Cardiac muscle cell (in vitro differentiated cells and primary cell): Measurements from ENCODE around the gene GSE1. TPM values are rescaled to one million over a fixed set of nuclear protein-coding genes. Genes with fewer than 3 reads are reported as not detected.

Experiments used
- DNase-seq, 2 donors: peaks; one replicate each; pipeline versions ENCODE4 v3.0.0 to v3.0.0-alpha.2; 2010 to 2017; ENCODE audit warnings: low read depth in 1 of 2, low spot score in 1 of 2
- H3K27ac ChIP-seq: fragments of 200-600 bp; sonication (generic); 2 replicates; pipeline ENCODE4 v1.5.1; 2016
- H3K27me3 ChIP-seq: fragments of 200-600 bp; sonication (generic); 2 replicates; pipeline ENCODE4 v1.6.0; 2016; ENCODE audit warnings: control low read depth
- H3K36me3 ChIP-seq: fragments of 200-600 bp; sonication (generic); 2 replicates; pipeline ENCODE4 v1.5.1; 2016; ENCODE audit warnings: control low read depth
- H3K4me1 ChIP-seq: fragments of 200-600 bp; sonication (generic); 2 replicates; pipeline ENCODE4 v1.8.1; 2017; ENCODE audit warnings: low read depth, mild to moderate bottlenecking, mixed run types
- H3K4me3 ChIP-seq: fragments of 200-600 bp; sonication (generic); 2 replicates; pipeline ENCODE4 v1.5.1; 2016; ENCODE audit warnings: mild to moderate bottlenecking
- H3K9me3 ChIP-seq: fragments of 200-600 bp; sonication (generic); 2 replicates; pipeline ENCODE4 v1.5.1; 2017; ENCODE audit warnings: low read depth, mild to moderate bottlenecking, control low read depth
- polyA plus RNA-seq: library from polyadenylated mRNA; unstranded; fragments of >200 nt; fragmentation: Nextera tagmentation; extraction: Ambion mirVana; gene quantifications from 2 replicates; pipeline ENCODE4 v1.2.1, GENCODE V29; 2016
- total RNA-seq: library from RNA; depleted of rRNA; stranded (reverse); fragments of >200 nt; gene quantifications from 2 replicates; pipeline ENCODE4 v1.2.3, GENCODE V29; 2016
- TF ChIP-seq, protein P1 (sequence below): IDR thresholded peaks from 2 replicates; pipeline ENCODE4 v1.5.1; 2012; ENCODE audit warnings: low read depth, mild to moderate bottlenecking, low read length

Gene GSE1
- total and polyA plus RNA-seq, 2 experiments from 2014 or later: 48.8 to 174 TPM

DNA sequence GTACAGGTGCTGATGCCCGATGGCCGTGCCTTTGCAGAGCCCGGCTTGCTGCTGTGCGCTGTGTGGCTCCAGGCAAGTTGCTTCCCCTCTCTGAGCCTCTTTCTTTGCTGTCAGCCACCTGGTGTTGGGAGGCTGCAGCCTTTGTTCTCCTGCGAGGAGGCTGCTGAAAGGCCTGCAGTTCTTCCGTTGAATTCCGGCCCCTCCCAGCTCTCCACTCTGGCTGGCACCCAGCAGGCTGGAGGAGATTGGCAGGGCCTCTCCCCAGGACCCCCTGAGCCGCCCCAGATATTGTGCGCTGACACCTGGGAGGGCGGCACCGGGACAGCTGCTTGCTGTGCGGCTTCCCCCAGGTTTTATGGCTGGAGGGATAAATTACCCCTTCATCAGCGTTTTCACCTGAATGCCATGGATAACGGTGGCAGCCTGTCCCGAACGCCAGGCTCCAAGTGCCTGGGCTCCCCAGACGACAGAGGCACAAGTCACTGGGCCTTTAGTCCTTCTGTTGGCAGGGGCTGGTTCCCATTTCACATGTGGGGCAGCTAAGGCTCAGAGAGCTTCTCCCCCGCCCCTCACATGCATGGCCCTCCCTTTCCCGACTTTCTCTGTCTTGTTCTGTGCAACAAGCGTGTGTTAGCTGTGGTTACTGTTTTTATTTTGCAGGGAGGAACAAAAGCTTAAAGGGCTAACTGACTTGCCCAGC, 35.1 kb upstream of the GSE1 start:
- TF ChIP-seq, protein P1, sequence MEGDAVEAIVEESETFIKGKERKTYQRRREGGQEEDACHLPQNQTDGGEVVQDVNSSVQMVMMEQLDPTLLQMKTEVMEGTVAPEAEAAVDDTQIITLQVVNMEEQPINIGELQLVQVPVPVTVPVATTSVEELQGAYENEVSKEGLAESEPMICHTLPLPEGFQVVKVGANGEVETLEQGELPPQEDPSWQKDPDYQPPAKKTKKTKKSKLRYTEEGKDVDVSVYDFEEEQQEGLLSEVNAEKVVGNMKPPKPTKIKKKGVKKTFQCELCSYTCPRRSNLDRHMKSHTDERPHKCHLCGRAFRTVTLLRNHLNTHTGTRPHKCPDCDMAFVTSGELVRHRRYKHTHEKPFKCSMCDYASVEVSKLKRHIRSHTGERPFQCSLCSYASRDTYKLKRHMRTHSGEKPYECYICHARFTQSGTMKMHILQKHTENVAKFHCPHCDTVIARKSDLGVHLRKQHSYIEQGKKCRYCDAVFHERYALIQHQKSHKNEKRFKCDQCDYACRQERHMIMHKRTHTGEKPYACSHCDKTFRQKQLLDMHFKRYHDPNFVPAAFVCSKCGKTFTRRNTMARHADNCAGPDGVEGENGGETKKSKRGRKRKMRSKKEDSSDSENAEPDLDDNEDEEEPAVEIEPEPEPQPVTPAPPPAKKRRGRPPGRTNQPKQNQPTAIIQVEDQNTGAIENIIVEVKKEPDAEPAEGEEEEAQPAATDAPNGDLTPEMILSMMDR: no peak
- Histone ChIP-seq H3K27me3 (no peaks in the 10 kb centered on the region), H3K4me3 (no peak overlapping the region), H3K9me3 (no peaks in the 10 kb centered on the region), H3K27ac (no peak overlapping the region), H3K4me1 (peaks cover 65% of the 10 kb centered on the region), H3K36me3 (no peaks in the 10 kb centered on the region)
- DNase-seq: no peak

DNA sequence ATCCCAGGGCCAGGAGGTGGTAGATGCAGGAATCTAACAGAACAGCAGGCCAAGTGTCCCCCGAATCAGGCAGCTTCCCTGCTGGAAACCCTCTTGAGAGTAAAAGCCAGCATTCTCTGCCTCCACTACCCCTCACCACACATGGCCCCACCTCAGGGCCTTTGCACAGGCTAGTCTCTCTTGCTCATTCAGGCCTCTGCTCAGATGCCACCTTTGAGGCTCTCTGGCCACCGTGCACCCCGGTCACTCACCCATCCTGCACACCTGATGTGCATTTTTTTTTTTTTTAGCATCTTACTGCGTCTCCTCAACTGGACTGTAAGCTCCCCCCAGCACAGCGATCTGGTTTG, 34.5 kb upstream of the GSE1 start:
- Histone ChIP-seq H3K27ac (no peak overlapping the region), H3K4me3 (no peak overlapping the region), H3K27me3 (no peaks in the 10 kb centered on the region), H3K36me3 (no peaks in the 10 kb centered on the region), H3K9me3 (no peaks in the 10 kb centered on the region), H3K4me1 (peaks cover 65% of the 10 kb centered on the region)
- TF ChIP-seq, protein P1: no peak
- no peak for DNase-seq

DNA sequence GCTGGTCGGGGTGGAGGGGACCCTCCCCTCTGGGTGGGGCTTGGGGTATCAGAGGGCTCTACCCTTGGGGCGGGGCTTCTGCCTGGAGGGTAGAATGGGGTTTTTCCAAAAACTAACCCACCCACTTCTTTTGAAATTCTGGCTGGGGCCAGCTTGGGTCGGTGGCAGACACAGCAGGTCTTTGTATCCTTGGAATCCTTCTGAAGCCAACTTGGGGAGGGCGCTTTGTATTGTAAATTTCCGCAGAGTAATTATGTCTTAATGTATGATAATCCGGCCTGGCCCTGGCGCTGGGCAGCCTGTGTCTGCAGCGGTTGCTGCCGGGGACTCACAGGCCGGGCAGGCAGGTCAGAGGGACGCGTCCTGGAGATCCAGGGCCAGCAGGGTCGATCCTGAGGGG, 33.9 kb upstream of the GSE1 start:
- Histone ChIP-seq H3K27ac (no peak overlapping the region), H3K27me3 (no peaks in the 10 kb centered on the region), H3K36me3 (no peaks in the 10 kb centered on the region), H3K4me3 (no peak overlapping the region), H3K4me1 (peaks cover 65% of the 10 kb centered on the region), H3K9me3 (no peaks in the 10 kb centered on the region)
- no peak for DNase-seq
- TF ChIP-seq, protein P1: no peak

DNA sequence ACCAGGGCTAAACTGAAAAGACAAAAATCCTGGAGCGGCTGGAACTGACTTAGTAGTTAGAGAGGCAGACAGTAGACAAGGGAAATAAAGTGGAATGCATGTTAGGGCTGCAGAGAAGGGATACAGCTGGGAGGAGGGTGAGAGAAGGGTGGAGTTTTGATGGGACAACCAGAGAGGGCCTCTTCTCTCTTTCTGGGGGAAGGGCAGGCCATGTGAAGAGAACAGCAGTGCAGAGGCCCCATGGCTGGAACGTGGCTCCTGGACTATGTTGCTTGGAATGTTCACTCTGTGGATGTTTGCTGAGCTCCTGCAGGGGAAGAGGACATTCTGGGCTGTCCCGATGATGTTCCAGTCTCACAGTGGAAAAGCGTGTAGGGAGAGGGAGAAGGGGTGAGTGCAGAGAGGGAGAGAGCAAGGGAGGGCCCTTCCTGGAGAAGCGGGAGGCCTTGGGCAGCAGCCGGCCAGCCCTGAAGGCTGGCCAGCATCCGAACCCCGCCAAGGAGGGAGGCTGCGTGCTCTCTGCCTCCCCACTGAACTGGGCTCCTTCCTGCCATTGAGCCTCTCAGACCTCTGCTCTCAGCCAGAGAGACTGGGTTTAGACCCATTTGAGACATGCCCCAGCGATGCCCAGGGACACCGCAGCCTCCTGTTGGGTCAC, 33.1 kb upstream of the GSE1 start:
- Histone ChIP-seq H3K9me3 (no peaks in the 10 kb centered on the region), H3K4me1 (peaks cover 61% of the 10 kb centered on the region), H3K27me3 (no peaks in the 10 kb centered on the region), H3K4me3 (no peak overlapping the region), H3K36me3 (no peaks in the 10 kb centered on the region), H3K27ac (no peak overlapping the region)
- TF ChIP-seq, protein P1: no peak
- DNase-seq: no peak

DNA sequence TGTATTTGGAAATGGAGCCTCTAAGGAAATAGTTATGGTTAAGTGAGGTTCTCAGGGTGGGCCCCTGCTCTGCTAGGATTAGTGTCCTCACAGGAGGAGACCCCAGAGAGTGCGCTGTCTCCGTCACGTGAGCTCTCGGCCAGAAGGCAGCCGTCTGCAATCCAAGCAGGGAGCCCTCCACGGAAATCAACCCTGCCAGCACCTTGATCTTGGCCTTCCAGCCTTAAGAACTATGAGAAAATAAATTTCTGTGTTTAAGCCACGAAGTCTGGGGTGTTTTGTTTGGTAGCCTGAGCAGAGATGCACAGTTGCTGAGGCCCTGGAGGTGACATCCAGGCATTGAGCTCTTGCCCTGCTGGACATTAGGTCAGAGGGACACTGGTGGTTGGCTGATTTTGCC, 32.4 kb upstream of the GSE1 start:
- TF ChIP-seq, protein P1: no peak
- Histone ChIP-seq H3K4me3 (no peak overlapping the region), H3K27me3 (no peaks in the 10 kb centered on the region), H3K27ac (no peak overlapping the region), H3K4me1 (peaks cover 55% of the 10 kb centered on the region), H3K9me3 (no peaks in the 10 kb centered on the region), H3K36me3 (no peaks in the 10 kb centered on the region)
- DNase-seq: no peak
